Measurements from ENCODE around the gene BCL7A.

DNA sequence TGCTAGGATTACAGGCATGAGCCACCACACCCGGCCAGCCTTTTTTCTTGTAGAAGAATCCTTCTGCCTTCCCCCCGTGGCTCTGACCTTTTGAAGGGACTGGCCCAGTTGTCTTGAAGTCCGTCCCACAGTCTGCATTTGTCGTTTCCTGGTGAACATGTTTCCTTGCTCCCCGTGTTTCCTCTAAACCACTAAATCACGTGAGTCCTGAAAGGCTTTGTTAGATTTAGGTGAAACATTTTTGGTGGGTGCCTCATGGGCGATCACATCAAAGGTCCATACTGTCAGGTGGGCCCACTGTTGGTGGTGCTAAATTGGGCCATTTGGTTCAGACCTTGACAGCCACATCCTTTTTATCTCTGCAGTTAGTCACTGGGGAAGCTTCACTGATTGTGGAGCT, 83.2 kb downstream of the BCL7A start:
- no peak for TF ChIP-seq POLR2AphosphoS5 (IDR thresholded peaks at IDR 0.05)
- TF ChIP-seq EZH2 (IDR thresholded peaks at IDR 0.05; ENCODE audit: borderline replicate concordance, insufficient read depth, low read length, poor library complexity, severe bottlenecking) = no peak
- TF ChIP-seq, protein P1, sequence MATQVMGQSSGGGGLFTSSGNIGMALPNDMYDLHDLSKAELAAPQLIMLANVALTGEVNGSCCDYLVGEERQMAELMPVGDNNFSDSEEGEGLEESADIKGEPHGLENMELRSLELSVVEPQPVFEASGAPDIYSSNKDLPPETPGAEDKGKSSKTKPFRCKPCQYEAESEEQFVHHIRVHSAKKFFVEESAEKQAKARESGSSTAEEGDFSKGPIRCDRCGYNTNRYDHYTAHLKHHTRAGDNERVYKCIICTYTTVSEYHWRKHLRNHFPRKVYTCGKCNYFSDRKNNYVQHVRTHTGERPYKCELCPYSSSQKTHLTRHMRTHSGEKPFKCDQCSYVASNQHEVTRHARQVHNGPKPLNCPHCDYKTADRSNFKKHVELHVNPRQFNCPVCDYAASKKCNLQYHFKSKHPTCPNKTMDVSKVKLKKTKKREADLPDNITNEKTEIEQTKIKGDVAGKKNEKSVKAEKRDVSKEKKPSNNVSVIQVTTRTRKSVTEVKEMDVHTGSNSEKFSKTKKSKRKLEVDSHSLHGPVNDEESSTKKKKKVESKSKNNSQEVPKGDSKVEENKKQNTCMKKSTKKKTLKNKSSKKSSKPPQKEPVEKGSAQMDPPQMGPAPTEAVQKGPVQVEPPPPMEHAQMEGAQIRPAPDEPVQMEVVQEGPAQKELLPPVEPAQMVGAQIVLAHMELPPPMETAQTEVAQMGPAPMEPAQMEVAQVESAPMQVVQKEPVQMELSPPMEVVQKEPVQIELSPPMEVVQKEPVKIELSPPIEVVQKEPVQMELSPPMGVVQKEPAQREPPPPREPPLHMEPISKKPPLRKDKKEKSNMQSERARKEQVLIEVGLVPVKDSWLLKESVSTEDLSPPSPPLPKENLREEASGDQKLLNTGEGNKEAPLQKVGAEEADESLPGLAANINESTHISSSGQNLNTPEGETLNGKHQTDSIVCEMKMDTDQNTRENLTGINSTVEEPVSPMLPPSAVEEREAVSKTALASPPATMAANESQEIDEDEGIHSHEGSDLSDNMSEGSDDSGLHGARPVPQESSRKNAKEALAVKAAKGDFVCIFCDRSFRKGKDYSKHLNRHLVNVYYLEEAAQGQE (IDR thresholded peaks at IDR 0.05; ENCODE audit: borderline replicate concordance) = no peak
